Measurements from ENCODE around the gene CLASP2.

CLASP2 gene

GRCh38 chr3:33729993-33730392, 11.9 kb upstream of the CLASP2 start:
- peaks cover 4% of the 10 kb centered on the region; the same call in 1 of the 2 replicates for H3F3A ChIP-seq (ENCODE audit: insufficient read depth, low read length)
- H3K4me3 ChIP-seq (ENCODE audit: low read length), result peak overlapping the region; percentile 34; the same call in 1 of the 2 replicates
- H3K9me3 ChIP-seq (replicated peaks; ENCODE audit: insufficient read depth, low read length), result no peaks in the 10 kb centered on the region
- H2AFZ ChIP-seq (ENCODE audit: low read length), result peak overlapping the region; percentile 36; the same call in 1 of the 2 replicates
- no peak for TF ChIP-seq EZH2phosphoT487 (IDR thresholded peaks at IDR 0.05; ENCODE audit: low read length)
- no peak for TF ChIP-seq CTCF (IDR thresholded peaks at IDR 0.05; ENCODE audit: low read length)
- TF ChIP-seq EZH2 (optimal IDR thresholded peaks at IDR 0.05; ENCODE audit: low read depth, low read length), result no peak
- H3K79me2 ChIP-seq (ENCODE audit: low read length), result no peaks in the 10 kb centered on the region
- peaks cover 26% of the 10 kb centered on the region for H3K4me1 ChIP-seq (ENCODE audit: low read length)
- no peaks in the 10 kb centered on the region for H4K20me1 ChIP-seq (ENCODE audit: insufficient read depth, low read length)
- peak; percentile 89 for DNase-seq
- H3K9ac ChIP-seq (ENCODE audit: low read length), result no peak overlapping the region
- peak overlapping the region; percentile 77 for H3K4me2 ChIP-seq (ENCODE audit: low read depth, low read length)
- H3K9me2 ChIP-seq (replicated peaks; ENCODE audit: insufficient read depth, low read length), result no peaks in the 10 kb centered on the region
- H3K36me3 ChIP-seq (replicated peaks; ENCODE audit: insufficient read depth, low read length), result no peaks in the 10 kb centered on the region
- H3K27me3 ChIP-seq (replicated peaks; ENCODE audit: insufficient read depth, low read length), result no peaks in the 10 kb centered on the region
- H3K27ac ChIP-seq (ENCODE audit: low read length), result peak overlapping the region; percentile 40; the same call in 1 of the 2 replicates

- Histone ChIP-seq H3K36me3 (replicated peaks; ENCODE audit: insufficient read depth, low read length) (no peaks in the 10 kb centered on the region), H4K20me1 (ENCODE audit: insufficient read depth, low read length) (no peaks in the 10 kb centered on the region), H3K27ac (ENCODE audit: low read length) (no peak overlapping the region), H3K4me1 (ENCODE audit: low read length) (peaks cover 5% of the 10 kb centered on the region), H3K27me3 (replicated peaks; ENCODE audit: insufficient read depth, low read length) (peaks cover 4% of the 10 kb centered on the region; the same call in 1 of the 2 replicates), H3K9me3 (replicated peaks; ENCODE audit: insufficient read depth, low read length) (no peaks in the 10 kb centered on the region), H3K4me3 (ENCODE audit: low read length) (no peak overlapping the region), H2AFZ (ENCODE audit: low read length) (no peak overlapping the region), H3F3A (ENCODE audit: insufficient read depth, low read length) (no peaks in the 10 kb centered on the region), H3K9ac (ENCODE audit: low read length) (no peak overlapping the region), H3K4me2 (ENCODE audit: low read depth, low read length) (no peak overlapping the region), H3K79me2 (ENCODE audit: low read length) (no peaks in the 10 kb centered on the region), H3K9me2 (replicated peaks; ENCODE audit: insufficient read depth, low read length) (no peaks in the 10 kb centered on the region)
- DNase-seq, result no peak
- TF ChIP-seq EZH2 (optimal IDR thresholded peaks at IDR 0.05; ENCODE audit: low read depth, low read length) (no peak), CTCF (IDR thresholded peaks at IDR 0.05; ENCODE audit: low read length) (no peak), EZH2phosphoT487 (IDR thresholded peaks at IDR 0.05; ENCODE audit: low read length) (no peak)
Measured at GRCh38 chr3:33724256-33724655, 6.2 kb upstream of the CLASP2 start.

- Histone ChIP-seq H4K20me1 (ENCODE audit: insufficient read depth, low read length) (no peaks in the 10 kb centered on the region), H3K9me2 (replicated peaks; ENCODE audit: insufficient read depth, low read length) (no peaks in the 10 kb centered on the region), H3K36me3 (replicated peaks; ENCODE audit: insufficient read depth, low read length) (no peaks in the 10 kb centered on the region), H2AFZ (ENCODE audit: low read length) (no peak overlapping the region), H3F3A (ENCODE audit: insufficient read depth, low read length) (no peaks in the 10 kb centered on the region), H3K4me1 (ENCODE audit: low read length) (peaks cover 5% of the 10 kb centered on the region; the same call in 1 of the 2 replicates), H3K79me2 (ENCODE audit: low read length) (no peaks in the 10 kb centered on the region), H3K9me3 (replicated peaks; ENCODE audit: insufficient read depth, low read length) (no peaks in the 10 kb centered on the region), H3K4me3 (ENCODE audit: low read length) (no peak overlapping the region), H3K9ac (ENCODE audit: low read length) (no peak overlapping the region), H3K27ac (ENCODE audit: low read length) (no peak overlapping the region), H3K4me2 (ENCODE audit: low read depth, low read length) (no peak overlapping the region), H3K27me3 (replicated peaks; ENCODE audit: insufficient read depth, low read length) (peaks cover 8% of the 10 kb centered on the region; the same call in 1 of the 2 replicates)
- TF ChIP-seq CTCF (IDR thresholded peaks at IDR 0.05; ENCODE audit: low read length) (no peak), EZH2phosphoT487 (IDR thresholded peaks at IDR 0.05; ENCODE audit: low read length) (no peak), EZH2 (optimal IDR thresholded peaks at IDR 0.05; ENCODE audit: low read depth, low read length) (no peak)
- no peak for DNase-seq
Measured at GRCh38 chr3:33722626-33723370, 4.7 kb upstream of the CLASP2 start.

Measured in MM.1S (cell line).